ENCODE results near the gene KCNC2.

- TF ChIP-seq, protein P1, sequence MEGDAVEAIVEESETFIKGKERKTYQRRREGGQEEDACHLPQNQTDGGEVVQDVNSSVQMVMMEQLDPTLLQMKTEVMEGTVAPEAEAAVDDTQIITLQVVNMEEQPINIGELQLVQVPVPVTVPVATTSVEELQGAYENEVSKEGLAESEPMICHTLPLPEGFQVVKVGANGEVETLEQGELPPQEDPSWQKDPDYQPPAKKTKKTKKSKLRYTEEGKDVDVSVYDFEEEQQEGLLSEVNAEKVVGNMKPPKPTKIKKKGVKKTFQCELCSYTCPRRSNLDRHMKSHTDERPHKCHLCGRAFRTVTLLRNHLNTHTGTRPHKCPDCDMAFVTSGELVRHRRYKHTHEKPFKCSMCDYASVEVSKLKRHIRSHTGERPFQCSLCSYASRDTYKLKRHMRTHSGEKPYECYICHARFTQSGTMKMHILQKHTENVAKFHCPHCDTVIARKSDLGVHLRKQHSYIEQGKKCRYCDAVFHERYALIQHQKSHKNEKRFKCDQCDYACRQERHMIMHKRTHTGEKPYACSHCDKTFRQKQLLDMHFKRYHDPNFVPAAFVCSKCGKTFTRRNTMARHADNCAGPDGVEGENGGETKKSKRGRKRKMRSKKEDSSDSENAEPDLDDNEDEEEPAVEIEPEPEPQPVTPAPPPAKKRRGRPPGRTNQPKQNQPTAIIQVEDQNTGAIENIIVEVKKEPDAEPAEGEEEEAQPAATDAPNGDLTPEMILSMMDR (IDR thresholded peaks at IDR 0.05), result no peak
- TF ChIP-seq POLR2A (IDR thresholded peaks at IDR 0.05) (no peak), POLR2AphosphoS5 (IDR thresholded peaks at IDR 0.05) (no peak)
Observed at GRCh38 chr12:75130811-75131210, 78.8 kb downstream of the KCNC2 start.
